Regular cardiac myocyte (primary cell): Measurements from ENCODE around the gene HPS3. TPM values are rescaled to one million over a fixed set of nuclear protein-coding genes. Genes with fewer than 3 reads are reported as not detected.

Source experiments
- total RNA-seq: library from RNA; depleted of rRNA; stranded (reverse); fragments of >200 nt; gene quantifications from 2 replicates; pipeline ENCODE4 v1.2.3, GENCODE V29; 2014

Gene HPS3, protein sequence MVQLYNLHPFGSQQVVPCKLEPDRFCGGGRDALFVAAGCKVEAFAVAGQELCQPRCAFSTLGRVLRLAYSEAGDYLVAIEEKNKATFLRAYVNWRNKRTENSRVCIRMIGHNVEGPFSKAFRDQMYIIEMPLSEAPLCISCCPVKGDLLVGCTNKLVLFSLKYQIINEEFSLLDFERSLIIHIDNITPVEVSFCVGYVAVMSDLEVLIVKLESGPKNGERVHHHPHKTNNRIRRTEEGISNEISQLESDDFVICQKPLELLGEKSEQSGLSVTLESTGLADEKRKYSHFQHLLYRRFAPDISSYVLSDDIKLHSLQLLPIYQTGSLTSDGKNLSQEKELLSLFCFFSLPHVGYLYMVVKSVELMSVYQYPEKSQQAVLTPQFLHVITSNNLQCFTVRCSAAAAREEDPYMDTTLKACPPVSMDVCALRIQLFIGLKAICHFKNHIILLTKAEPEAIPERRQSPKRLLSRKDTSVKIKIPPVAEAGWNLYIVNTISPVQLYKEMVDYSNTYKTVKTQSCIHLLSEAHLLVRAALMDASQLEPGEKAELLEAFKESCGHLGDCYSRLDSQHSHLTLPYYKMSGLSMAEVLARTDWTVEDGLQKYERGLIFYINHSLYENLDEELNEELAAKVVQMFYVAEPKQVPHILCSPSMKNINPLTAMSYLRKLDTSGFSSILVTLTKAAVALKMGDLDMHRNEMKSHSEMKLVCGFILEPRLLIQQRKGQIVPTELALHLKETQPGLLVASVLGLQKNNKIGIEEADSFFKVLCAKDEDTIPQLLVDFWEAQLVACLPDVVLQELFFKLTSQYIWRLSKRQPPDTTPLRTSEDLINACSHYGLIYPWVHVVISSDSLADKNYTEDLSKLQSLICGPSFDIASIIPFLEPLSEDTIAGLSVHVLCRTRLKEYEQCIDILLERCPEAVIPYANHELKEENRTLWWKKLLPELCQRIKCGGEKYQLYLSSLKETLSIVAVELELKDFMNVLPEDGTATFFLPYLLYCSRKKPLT
- total RNA-seq = 32.6 and 76.1 TPM in 2 replicates

GRCh38 chr3:149129326-149130205 lies at the start of gene HPS3:
HPS3 (plus strand) TSS chr3:149129638; CDS start chr3:149129724, 86 bp downstream.

GRCh38 chr3:149086232-149086988 lies 43.0 kb upstream of the HPS3 start, which contains the start of gene HLTF:
HLTF (minus strand) TSS chr3:149086533; CDS start chr3:149086336, 197 bp downstream.

GRCh38 chr3:149221783-149222517 lies 92.5 kb downstream of the HPS3 start, which contains the start of gene CP:
CP (minus strand) TSS chr3:149221829; CDS start chr3:149221792, 37 bp downstream.

Other genes with a start within 250 kb of the HPS3 start
- gene GYG1, start 138.1 kb upstream of the HPS3 start, total RNA-seq = 42.6 and 58.3 TPM in 2 replicates
- gene HLTF, start 43.1 kb upstream of the HPS3 start, total RNA-seq = 57.1 and 91.9 TPM in 2 replicates
- 0.19 and 5.1 TPM in 2 replicates for gene CP, start 92.2 kb downstream of the HPS3 start, total RNA-seq
- gene TM4SF18, start 204.0 kb downstream of the HPS3 start, total RNA-seq = 0.56 and 0.77 TPM in 2 replicates
- gene TM4SF1, start 248.0 kb downstream of the HPS3 start, total RNA-seq = 657 and 1,042 TPM in 2 replicates